ENCODE measurements around the gene PLD6.

DNA sequence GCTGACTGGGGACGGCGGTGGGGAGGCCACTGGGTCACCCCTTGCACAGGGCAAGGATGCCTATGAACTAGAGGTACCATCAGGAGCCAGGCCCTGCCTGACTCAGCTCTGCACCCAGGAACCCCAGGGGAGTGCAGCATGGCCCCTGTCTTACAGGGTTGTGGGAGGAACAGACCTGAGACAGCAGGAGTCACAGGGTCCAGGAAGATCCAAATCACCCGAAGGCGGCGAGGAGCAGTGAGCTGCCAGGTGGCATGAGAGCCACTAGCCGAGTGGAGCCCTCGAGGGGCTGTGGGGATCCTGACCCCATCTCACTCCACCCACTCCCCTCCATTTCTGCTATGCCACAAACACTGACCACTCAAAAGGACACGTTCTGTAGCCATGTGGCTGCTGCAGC lies 30.8 kb downstream of the PLD6 start:
- TF ChIP-seq EZH2 (IDR thresholded peaks at IDR 0.05; ENCODE audit: borderline replicate concordance, insufficient read depth, low read depth, low read length, poor library complexity, severe bottlenecking) (no peak), CTCF (IDR thresholded peaks at IDR 0.05) (no peak)
